Caco-2 (cell line): ENCODE measurements around the gene PRSS33. TPM values are rescaled to one million over a fixed set of nuclear protein-coding genes. Genes with fewer than 3 reads are reported as not detected.

Source experiments
- Bru-seq: library from RNA; stranded (reverse); fragments of 400-500 nt; gene quantifications from one replicate; lab custom pipeline; 2021; lab: Mats Ljungman, UMichigan
- BruChase-seq, 2 experiments: library from RNA; stranded (reverse); fragments of 400-500 nt; gene quantifications; one replicate each; lab custom pipeline; 2021; lab: Mats Ljungman, UMichigan
- BruUV-seq: library from RNA; stranded (reverse); fragments of 400-500 nt; replicated peaks from 2 replicates; lab custom pipeline; 2021; lab: Mats Ljungman, UMichigan
- CTCF ChIA-PET: fragments of 300-600 bp; sonication (Branson Sonifier 250); formaldehyde crosslinking; loops from one replicate; lab custom pipeline; 2022; ENCODE audit warnings: antibody characterized with exemption; lab: Charles Lee
- POLR2A ChIA-PET: fragments of 300-600 bp; sonication (Branson Sonifier 250); formaldehyde crosslinking; loops from one replicate; lab custom pipeline; 2022; ENCODE audit warnings: antibody characterized with exemption; lab: Charles Lee
- DNase-seq, 2 experiments: peaks; one replicate each; pipeline versions ENCODE4 v3.0.0 to v3.0.0-alpha.2; 2020 to 2022
- H3K27me3 ChIP-seq: replicated peaks from 2 replicates; pipeline ENCODE4 v1.6.0; 2011; ENCODE audit warnings: low read length; ENCODE audit not compliant: control insufficient read depth, insufficient read depth
- H3K36me3 ChIP-seq: 2 replicates; pipeline ENCODE4 v1.5.1; 2011; ENCODE audit warnings: low read length; ENCODE audit not compliant: control insufficient read depth, insufficient read depth
- H3K4me1 ChIP-seq: fragments of 250-450 bp; sonication (Bioruptor Pico); 2 replicates; pipeline ENCODE4 v1.5.1; 2020; ENCODE audit warnings: mild to moderate bottlenecking
- H3K4me3 ChIP-seq: 2 replicates; pipeline ENCODE4 v1.5.1; 2011; ENCODE audit warnings: low read depth, mild to moderate bottlenecking, control low read depth, low read length
- H3K9me3 ChIP-seq: fragments of 250-450 bp; sonication (Bioruptor Pico); 2 replicates; pipeline ENCODE4 v1.5.1; 2020; ENCODE audit warnings: mild to moderate bottlenecking, moderate library complexity
- H3K27ac Mint-ChIP-seq: one replicate; pipeline ENCODE4 v1.8.0; 2022; ENCODE audit warnings: mixed read lengths; ENCODE audit not compliant: unreplicated experiment
- H3K27me3 Mint-ChIP-seq: one replicate; pipeline ENCODE4 v1.8.0; 2022; ENCODE audit warnings: mixed read lengths; ENCODE audit not compliant: insufficient read depth, unreplicated experiment
- H3K36me3 Mint-ChIP-seq: one replicate; pipeline ENCODE4 v1.8.0; 2022; ENCODE audit warnings: mild to moderate bottlenecking, mixed read lengths; ENCODE audit not compliant: insufficient read depth, unreplicated experiment
- H3K4me1 Mint-ChIP-seq: one replicate; pipeline ENCODE4 v1.8.0; 2022; ENCODE audit warnings: low read depth, mixed read lengths; ENCODE audit not compliant: unreplicated experiment
- H3K4me3 Mint-ChIP-seq: one replicate; pipeline ENCODE4 v1.8.0; 2022; ENCODE audit warnings: mild to moderate bottlenecking, moderate library complexity, mixed read lengths; ENCODE audit not compliant: unreplicated experiment
- H3K9me3 Mint-ChIP-seq: one replicate; pipeline ENCODE4 v1.8.0; 2022; ENCODE audit warnings: mixed read lengths; ENCODE audit not compliant: unreplicated experiment
- intact Hi-C: fragments of 100-400 bp; cut with micrococcal nuclease; formaldehyde crosslinking; loops from one replicate; pipeline ENCODE4 v1.10.0; 2022; ENCODE audit not compliant: unreplicated experiment
- long read RNA-seq: library from polyadenylated mRNA; stranded (forward); transcript quantifications from one replicate; pipeline ENCODE4 v2.0.0, GENCODE V29; 2022
- total RNA-seq: library from RNA; stranded (reverse); gene quantifications from 2 replicates; pipeline ENCODE4 v1.2.3, GENCODE V29; 2022
- TF ChIP-seq, protein P1 (sequence below), 2 experiments: fragments of 200-600 bp in 1 of 2; IDR thresholded peaks; 1 replicate in 1 of 2; 2 replicates in 1 of 2; pipeline versions ENCODE4 v1.5.1 to v1.8.0; 2011 to 2022; ENCODE audit warnings: antibody characterized with exemption in 1 of 2, control low read depth in 1 of 2, inconsistent platforms in 1 of 2, low read depth in 1 of 2, low read length in 1 of 2, mild to moderate bottlenecking in 1 of 2, moderate library complexity in 1 of 2; ENCODE audit not compliant: insufficient read depth in 1 of 2, severe bottlenecking in 1 of 2, unreplicated experiment in 1 of 2

PRSS33 gene, protein sequence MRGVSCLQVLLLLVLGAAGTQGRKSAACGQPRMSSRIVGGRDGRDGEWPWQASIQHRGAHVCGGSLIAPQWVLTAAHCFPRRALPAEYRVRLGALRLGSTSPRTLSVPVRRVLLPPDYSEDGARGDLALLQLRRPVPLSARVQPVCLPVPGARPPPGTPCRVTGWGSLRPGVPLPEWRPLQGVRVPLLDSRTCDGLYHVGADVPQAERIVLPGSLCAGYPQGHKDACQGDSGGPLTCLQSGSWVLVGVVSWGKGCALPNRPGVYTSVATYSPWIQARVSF
- total RNA-seq = not detected in 2 replicates
- Bru-seq, nascent RNA = percentile 12 among the genes with signal in this experiment
- not detected for BruChase-seq, experiment 1, labeled RNA remaining after a 2-hour chase
- BruChase-seq, experiment 2, labeled RNA remaining after a 6-hour chase = not detected
- long read RNA-seq = 0 reads

DNA sequence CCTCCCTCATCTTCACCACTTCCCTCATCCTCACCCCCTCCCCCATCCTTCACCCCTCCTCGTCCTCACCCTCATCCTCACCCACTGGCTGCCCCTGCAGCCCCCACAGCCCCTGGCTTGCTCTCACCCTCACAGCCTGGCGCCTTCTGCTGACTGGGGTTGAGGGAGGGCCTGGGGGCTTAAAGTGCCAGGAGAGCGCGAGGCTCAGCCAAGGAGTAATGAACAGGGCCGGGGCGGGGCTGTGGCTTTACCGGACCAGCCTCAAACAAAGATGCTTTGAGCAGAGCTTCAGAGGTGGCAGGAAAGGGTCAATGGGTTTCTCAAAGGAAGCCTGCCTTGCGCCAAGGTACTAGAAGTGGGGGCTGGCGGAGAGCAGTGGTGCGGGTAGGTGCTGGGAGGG is at the start of gene PRSS33:
TSS of gene PRSS33 (minus strand) at position 155 of the 400 bp plus-strand sequence. CDS start 1,013 bp downstream, outside the sequence.
- Mint-ChIP-seq H3K9me3 (no peaks in the 10 kb centered on the region), H3K4me3 (no peak within 1 kb of the TSS), H3K36me3 (no peaks in the 10 kb centered on the region), H3K27ac (no peak within 1 kb of the TSS), H3K27me3 (no peaks in the 10 kb centered on the region), H3K4me1 (peaks cover 6% of the 10 kb centered on the region)
- no TSS peak for BruUV-seq
- ChIA-PET POLR2A (no interaction called here), CTCF (no interaction called here)
- no peak for DNase-seq
- TF ChIP-seq, protein P1, sequence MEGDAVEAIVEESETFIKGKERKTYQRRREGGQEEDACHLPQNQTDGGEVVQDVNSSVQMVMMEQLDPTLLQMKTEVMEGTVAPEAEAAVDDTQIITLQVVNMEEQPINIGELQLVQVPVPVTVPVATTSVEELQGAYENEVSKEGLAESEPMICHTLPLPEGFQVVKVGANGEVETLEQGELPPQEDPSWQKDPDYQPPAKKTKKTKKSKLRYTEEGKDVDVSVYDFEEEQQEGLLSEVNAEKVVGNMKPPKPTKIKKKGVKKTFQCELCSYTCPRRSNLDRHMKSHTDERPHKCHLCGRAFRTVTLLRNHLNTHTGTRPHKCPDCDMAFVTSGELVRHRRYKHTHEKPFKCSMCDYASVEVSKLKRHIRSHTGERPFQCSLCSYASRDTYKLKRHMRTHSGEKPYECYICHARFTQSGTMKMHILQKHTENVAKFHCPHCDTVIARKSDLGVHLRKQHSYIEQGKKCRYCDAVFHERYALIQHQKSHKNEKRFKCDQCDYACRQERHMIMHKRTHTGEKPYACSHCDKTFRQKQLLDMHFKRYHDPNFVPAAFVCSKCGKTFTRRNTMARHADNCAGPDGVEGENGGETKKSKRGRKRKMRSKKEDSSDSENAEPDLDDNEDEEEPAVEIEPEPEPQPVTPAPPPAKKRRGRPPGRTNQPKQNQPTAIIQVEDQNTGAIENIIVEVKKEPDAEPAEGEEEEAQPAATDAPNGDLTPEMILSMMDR (IDR thresholded peaks at IDR 0.05; ENCODE audit: insufficient read depth in 1 of 2, low read depth in 1 of 2, low read length in 1 of 2, severe bottlenecking in 1 of 2, unreplicated experiment in 1 of 2) = no peak
- Histone ChIP-seq H3K4me1 (no peaks in the 10 kb centered on the region), H3K36me3 (no peaks in the 10 kb centered on the region), H3K27me3 (no peaks in the 10 kb centered on the region), H3K4me3 (no peak within 1 kb of the TSS), H3K9me3 (no peaks in the 10 kb centered on the region)
- intact Hi-C loops = no loop called here

DNA sequence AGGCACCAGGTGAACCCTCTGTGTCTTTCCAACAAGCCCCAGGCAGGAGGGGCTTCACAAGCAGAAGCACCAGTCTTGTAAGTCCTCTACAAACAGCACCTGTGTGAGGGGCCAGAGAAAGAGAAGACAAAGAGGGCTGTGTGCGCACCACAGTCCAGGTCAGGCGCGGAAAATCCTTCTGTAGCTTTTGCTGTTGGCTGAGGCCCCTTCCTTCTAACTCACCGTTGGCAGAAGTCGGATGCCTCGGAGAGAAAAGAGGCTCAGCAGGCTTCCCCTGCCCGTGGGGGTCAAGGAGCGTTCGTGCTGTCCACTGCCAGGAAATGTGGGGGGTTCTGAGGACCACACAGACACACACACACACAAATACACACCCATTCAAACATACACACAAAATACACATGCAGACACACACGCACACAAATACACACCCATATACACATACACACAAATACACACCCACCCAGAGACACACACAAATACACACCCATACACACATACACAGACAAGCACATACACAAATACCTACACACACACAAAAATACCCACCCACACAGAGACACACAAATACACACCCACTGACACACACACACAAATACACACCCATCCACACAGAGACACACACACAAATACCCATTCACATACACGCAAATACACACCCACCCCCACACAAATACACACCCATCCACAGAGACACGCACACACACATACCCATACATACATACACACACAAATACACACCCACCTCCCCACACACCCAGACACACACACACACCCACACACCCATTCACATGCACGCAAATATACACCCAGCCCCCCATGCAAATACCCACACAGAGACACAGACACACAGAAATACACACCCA is 49.5 kb upstream of the PRSS33 start:
- CTCF ChIA-PET = no interaction called here
- Histone ChIP-seq H3K27me3 (no peaks in the 10 kb centered on the region), H3K4me1 (peaks cover 20% of the 10 kb centered on the region), H3K4me3 (no peak overlapping the region), H3K36me3 (no peaks in the 10 kb centered on the region), H3K9me3 (no peaks in the 10 kb centered on the region)
- DNase-seq = no peak
- H3K27me3 Mint-ChIP-seq = no peaks in the 10 kb centered on the region
- H3K4me1 Mint-ChIP-seq = peaks cover 25% of the 10 kb centered on the region
- peaks cover 6% of the 10 kb centered on the region for H3K36me3 Mint-ChIP-seq
- TF ChIP-seq, protein P1 (IDR thresholded peaks at IDR 0.05; ENCODE audit: insufficient read depth in 1 of 2, low read depth in 1 of 2, low read length in 1 of 2, severe bottlenecking in 1 of 2, unreplicated experiment in 1 of 2) = no peak
- H3K9me3 Mint-ChIP-seq = no peaks in the 10 kb centered on the region
- intact Hi-C loops = loop anchor here (1.0 to 5.0 kb wide), 2 partner anchors 9 to 40 kb away; partner anchors contain the start of gene PRSS41
- BruUV-seq = TSS peak; percentile 68
- POLR2A ChIA-PET = no interaction called here
- H3K27ac Mint-ChIP-seq = peak overlapping the region; percentile 93
- H3K4me3 Mint-ChIP-seq = peak overlapping the region; percentile 8
